Type B pancreatic cell (in vitro differentiated cells): ENCODE measurements around the gene NAXE. TPM values are rescaled to one million over a fixed set of nuclear protein-coding genes. Genes with fewer than 3 reads are reported as not detected.
"Not testable (repeated sequence)": the region's sequence is repeated elsewhere in the genome, so short reads cannot be mapped to it uniquely, and the experiment has no call there.

ENCODE experiments used
- DNase-seq: peaks from one replicate; pipeline ENCODE4 v3.0.0; 2021; ENCODE audit warnings: mixed read lengths; ENCODE audit not compliant: unreplicated experiment; ENCODE audit errors: extremely low spot score
- H3K27ac Mint-ChIP-seq: 2 replicates; pipeline ENCODE4 v1.8.0; 2021; ENCODE audit warnings: mild to moderate bottlenecking, mixed read lengths
- H3K27me3 Mint-ChIP-seq: 2 replicates; pipeline ENCODE4 v1.8.0; 2021; ENCODE audit warnings: mixed read lengths
- H3K36me3 Mint-ChIP-seq: 2 replicates; pipeline ENCODE4 v1.8.0; 2021; ENCODE audit warnings: mixed read lengths
- H3K4me1 Mint-ChIP-seq: one replicate; pipeline ENCODE4 v1.8.0; 2021; ENCODE audit warnings: mixed read lengths; ENCODE audit not compliant: unreplicated experiment
- H3K4me3 Mint-ChIP-seq: 2 replicates; pipeline ENCODE4 v1.8.0; 2021; ENCODE audit warnings: mild to moderate bottlenecking, mixed read lengths
- H3K9me3 Mint-ChIP-seq: 2 replicates; pipeline ENCODE4 v1.8.0; 2021; ENCODE audit warnings: mixed read lengths
- total RNA-seq: library from RNA; stranded (reverse); gene quantifications from 2 replicates; pipeline ENCODE4 v1.2.1, GENCODE V29; 2021; ENCODE audit warnings: low replicate concordance
- TF ChIP-seq, protein P1 (sequence below): fragments of 200-600 bp; sonication (generic); conservative IDR thresholded peaks from 2 replicates; pipeline ENCODE4 v1.5.0; 2021; ENCODE audit warnings: antibody characterized with exemption, mild to moderate bottlenecking

Gene NAXE
- total RNA-seq, 1 donor from 2014 or later: 98.4 TPM

DNA sequence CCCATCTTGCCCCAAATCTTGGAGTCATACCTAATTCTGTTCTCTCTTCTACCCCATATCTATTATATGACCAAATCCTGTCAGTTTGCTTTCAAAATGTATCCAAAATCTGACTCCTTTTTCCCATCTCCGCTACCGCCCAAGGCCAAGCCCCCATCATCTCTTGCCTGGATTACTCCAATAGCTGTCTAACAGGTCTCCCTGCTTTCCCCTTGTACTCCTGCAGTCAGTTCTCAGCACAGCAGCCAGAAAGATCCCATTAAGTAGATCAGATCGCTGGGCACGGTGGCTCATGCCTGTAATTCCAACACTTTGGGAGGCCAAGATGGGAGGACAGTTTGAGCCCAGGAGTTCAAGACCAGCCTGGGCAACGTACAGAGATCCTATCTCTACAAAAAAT lies 39.1 kb upstream of the NAXE start:
- Mint-ChIP-seq H3K36me3 (peaks cover 10% of the 10 kb centered on the region), H3K27ac (no peak overlapping the region), H3K4me3 (no peak overlapping the region), H3K9me3 (no peaks in the 10 kb centered on the region), H3K4me1 (no peaks in the 10 kb centered on the region), H3K27me3 (no peaks in the 10 kb centered on the region)
- no peak for DNase-seq
- TF ChIP-seq, protein P1, sequence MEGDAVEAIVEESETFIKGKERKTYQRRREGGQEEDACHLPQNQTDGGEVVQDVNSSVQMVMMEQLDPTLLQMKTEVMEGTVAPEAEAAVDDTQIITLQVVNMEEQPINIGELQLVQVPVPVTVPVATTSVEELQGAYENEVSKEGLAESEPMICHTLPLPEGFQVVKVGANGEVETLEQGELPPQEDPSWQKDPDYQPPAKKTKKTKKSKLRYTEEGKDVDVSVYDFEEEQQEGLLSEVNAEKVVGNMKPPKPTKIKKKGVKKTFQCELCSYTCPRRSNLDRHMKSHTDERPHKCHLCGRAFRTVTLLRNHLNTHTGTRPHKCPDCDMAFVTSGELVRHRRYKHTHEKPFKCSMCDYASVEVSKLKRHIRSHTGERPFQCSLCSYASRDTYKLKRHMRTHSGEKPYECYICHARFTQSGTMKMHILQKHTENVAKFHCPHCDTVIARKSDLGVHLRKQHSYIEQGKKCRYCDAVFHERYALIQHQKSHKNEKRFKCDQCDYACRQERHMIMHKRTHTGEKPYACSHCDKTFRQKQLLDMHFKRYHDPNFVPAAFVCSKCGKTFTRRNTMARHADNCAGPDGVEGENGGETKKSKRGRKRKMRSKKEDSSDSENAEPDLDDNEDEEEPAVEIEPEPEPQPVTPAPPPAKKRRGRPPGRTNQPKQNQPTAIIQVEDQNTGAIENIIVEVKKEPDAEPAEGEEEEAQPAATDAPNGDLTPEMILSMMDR: no peak

DNA sequence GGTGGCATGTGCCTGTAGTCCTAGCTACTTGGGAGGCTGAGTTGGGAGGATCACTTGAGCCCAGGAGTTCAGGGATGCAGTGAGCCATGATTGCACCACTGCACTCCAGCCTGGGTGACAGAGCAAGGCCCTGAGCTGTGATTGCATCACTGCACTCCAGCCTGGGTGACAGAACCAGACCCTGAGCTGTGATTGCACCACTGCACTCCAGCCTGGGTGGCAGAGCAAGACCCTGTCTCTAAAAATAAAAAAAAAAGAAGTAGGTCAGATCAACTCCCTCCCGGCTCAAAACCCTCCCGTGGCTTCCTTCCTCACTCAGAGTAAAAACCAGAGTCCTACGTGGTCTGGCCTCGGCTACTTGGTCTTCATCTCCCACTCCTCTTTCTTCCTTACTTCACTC lies 38.6 kb upstream of the NAXE start:
- H3K4me3 Mint-ChIP-seq, H3K9me3 Mint-ChIP-seq, H3K27ac Mint-ChIP-seq, H3K27me3 Mint-ChIP-seq, DNase-seq, H3K4me1 Mint-ChIP-seq: not testable (repeated sequence)
- peaks cover 10% of the 10 kb centered on the region for H3K36me3 Mint-ChIP-seq

DNA sequence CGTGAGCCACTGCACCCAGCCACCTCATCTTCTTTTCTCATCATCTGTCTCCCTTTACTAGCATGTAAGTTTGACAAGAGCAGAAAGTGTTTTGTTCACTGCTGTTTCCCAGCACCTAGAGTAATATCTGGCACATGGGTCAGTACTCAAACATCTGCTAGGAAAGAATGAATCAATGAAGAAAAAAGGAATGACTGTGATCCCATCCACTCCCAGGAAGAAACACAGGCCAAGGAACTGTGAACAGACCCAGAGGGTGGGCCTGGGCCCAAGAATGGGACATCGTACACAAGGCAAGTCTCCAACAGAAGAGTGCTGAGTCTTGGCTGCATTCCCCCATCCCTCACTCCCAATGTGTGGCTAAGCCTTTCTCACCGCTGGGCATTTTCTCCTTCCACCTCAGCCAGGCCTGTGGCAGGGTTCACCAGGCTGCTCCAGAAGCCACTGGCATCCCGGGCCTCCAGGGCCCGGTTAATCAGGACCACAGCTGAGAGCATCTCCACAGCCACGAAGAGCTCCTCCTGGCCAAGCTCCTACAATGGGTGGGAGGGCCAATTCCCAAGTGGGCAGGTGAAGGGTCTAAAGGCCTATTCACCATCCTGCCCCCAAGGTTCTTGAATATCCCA lies 37.6 kb upstream of the NAXE start:
- peaks cover 10% of the 10 kb centered on the region for H3K36me3 Mint-ChIP-seq
- no peaks in the 10 kb centered on the region for H3K4me1 Mint-ChIP-seq
- no peak overlapping the region for H3K27ac Mint-ChIP-seq
- no peaks in the 10 kb centered on the region for H3K9me3 Mint-ChIP-seq
- no peak overlapping the region for H3K4me3 Mint-ChIP-seq
- TF ChIP-seq, protein P1: no peak
- DNase-seq: no peak
- no peaks in the 10 kb centered on the region for H3K27me3 Mint-ChIP-seq

DNA sequence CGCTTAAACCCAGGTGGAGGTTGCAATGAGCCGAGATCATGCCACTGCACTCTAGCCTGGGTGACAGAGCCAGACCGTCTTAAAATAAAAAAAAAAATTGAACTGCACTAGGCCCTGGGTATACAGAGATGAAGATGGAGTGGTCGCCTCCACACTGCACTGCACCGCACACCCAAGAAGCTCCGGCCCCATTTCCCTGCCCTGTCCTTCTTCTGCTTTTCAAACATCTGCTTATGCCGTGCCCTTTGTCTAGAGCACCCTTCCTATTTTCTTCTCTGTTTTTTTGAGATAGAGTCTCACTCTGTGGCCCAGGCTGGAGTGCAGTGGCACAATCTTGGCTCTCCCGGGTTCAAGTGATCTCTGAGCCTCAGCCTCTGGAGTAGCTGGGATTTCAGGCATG lies 36.6 kb upstream of the NAXE start:
- Mint-ChIP-seq H3K36me3 (peaks cover 10% of the 10 kb centered on the region), H3K9me3 (no peaks in the 10 kb centered on the region), H3K27ac (no peak overlapping the region), H3K4me3 (no peak overlapping the region), H3K27me3 (no peaks in the 10 kb centered on the region), H3K4me1 (no peaks in the 10 kb centered on the region)
- no peak for DNase-seq
- TF ChIP-seq, protein P1: no peak

DNA sequence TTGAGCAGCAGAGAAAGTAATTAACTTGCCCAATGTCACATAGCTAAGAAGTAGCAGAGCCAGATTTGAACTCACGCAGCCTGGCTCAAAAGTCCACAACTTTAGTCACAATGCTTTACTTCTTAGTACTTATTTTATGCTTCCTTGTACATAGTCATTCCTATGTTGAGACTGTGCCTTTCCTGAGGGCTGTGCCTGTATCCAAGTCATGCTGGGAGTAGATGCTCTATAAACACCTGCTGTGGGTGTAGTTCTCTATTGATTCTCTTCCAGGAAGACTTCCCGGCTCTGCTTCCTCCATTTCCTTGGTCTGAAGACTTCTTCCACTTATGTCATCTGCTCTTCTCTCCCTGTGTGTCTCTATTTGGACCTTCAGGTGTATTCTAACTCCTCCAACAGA lies 35.9 kb upstream of the NAXE start:
- no peaks in the 10 kb centered on the region for H3K4me1 Mint-ChIP-seq
- H3K36me3 Mint-ChIP-seq: peaks cover 8% of the 10 kb centered on the region
- no peaks in the 10 kb centered on the region for H3K9me3 Mint-ChIP-seq
- no peak overlapping the region for H3K27ac Mint-ChIP-seq
- TF ChIP-seq, protein P1: no peak
- DNase-seq: no peak
- H3K4me3 Mint-ChIP-seq: no peak overlapping the region
- H3K27me3 Mint-ChIP-seq: no peaks in the 10 kb centered on the region

DNA sequence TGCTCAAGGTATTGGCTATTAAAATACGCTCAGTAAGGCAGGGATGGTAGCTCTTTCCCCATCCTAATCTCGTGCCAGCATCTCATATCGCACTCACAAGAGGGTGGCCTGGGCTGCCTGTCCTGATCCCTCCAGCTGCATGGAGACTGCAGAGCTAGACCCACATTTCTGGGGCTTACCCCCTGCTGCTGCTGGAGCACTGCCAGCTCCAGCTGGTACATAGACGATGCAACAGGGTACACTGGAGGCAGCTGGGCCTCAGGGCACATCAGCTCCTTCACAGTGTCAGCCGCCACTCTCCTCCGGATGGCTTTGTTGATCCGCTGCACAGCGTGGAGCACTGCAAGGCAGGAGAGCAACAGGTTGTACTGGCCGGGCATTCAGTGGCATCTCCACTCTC lies 35.2 kb upstream of the NAXE start:
- Mint-ChIP-seq H3K27ac (no peak overlapping the region), H3K9me3 (no peaks in the 10 kb centered on the region), H3K36me3 (peaks cover 7% of the 10 kb centered on the region), H3K4me1 (no peaks in the 10 kb centered on the region), H3K4me3 (no peak overlapping the region), H3K27me3 (no peaks in the 10 kb centered on the region)
- TF ChIP-seq, protein P1: no peak
- DNase-seq: no peak
